ENCODE results near the gene SAMD4B. TPM values are rescaled to one million over a fixed set of nuclear protein-coding genes. Genes with fewer than 3 reads are reported as not detected.

The SAMD4B gene
- total RNA-seq, 1 experiment from 2014 or later: 135 TPM

GRCh38 chr19:39406656-39407409 lies 64.6 kb downstream of the SAMD4B start, which contains the start of gene ZFP36:
ZFP36 (plus strand) TSS chr19:39406847; CDS start chr19:39406905, 58 bp downstream.
- Histone ChIP-seq H3K9me3 (ENCODE audit: control insufficient read depth, low read depth, low read length) (no peaks in the 10 kb centered on the region), H3K23me2 (ENCODE audit: insufficient read length, low read depth, low read length, poor library complexity, severe bottlenecking) (peaks cover 27% of the 10 kb centered on the region), H4K8ac (replicated peaks; ENCODE audit: insufficient read length, low read depth, low read length) (no peak within 1 kb of the TSS), H2BK15ac (ENCODE audit: low read depth, low read length) (no peak within 1 kb of the TSS), H3T11ph (ENCODE audit: low read length) (no peak within 1 kb of the TSS), H2BK12ac (ENCODE audit: insufficient read length, low read depth, low read length) (no peak within 1 kb of the TSS), H2AK5ac (ENCODE audit: insufficient read length, low read length) (no peak within 1 kb of the TSS), H3K4ac (ENCODE audit: low read depth, low read length) (no peak within 1 kb of the TSS), H3K14ac (ENCODE audit: insufficient read depth, low read length) (peak within 1 kb of the TSS; percentile 89), H3K23ac (ENCODE audit: insufficient read length, low read depth, low read length) (no peak within 1 kb of the TSS), H2AFZ (ENCODE audit: low read length) (no peak within 1 kb of the TSS), H3K9ac (ENCODE audit: extremely low read depth, insufficient read length, low read length) (peak within 1 kb of the TSS; percentile 83), H4K91ac (ENCODE audit: insufficient read length, low read depth, low read length) (no peak within 1 kb of the TSS), H3K27ac (ENCODE audit: insufficient read length, low read depth, low read length) (no peak within 1 kb of the TSS), H3K4me2 (ENCODE audit: insufficient read depth, insufficient read length, low read length) (peak within 1 kb of the TSS; percentile 74), H3K79me1 (ENCODE audit: insufficient read depth, low read depth, low read length, poor library complexity, severe bottlenecking) (no peaks in the 10 kb centered on the region), H3K4me1 (ENCODE audit: insufficient read depth, low read length) (peaks cover 8% of the 10 kb centered on the region; the same call in 1 of the 2 replicates), H2BK5ac (ENCODE audit: insufficient read length, low read length) (no peak within 1 kb of the TSS), H3K18ac (ENCODE audit: insufficient read length, low read depth, low read length) (peak within 1 kb of the TSS; percentile 72), H3K79me2 (ENCODE audit: insufficient read depth, low read length) (peaks cover 3% of the 10 kb centered on the region; the same call in 1 of the 2 replicates), H3K27me3 (ENCODE audit: insufficient read depth, low read length) (no peaks in the 10 kb centered on the region), H4K20me1 (ENCODE audit: control insufficient read depth, insufficient read depth, insufficient read length) (peaks cover 2% of the 10 kb centered on the region), H4K5ac (ENCODE audit: insufficient read length, low read depth, low read length) (no peak within 1 kb of the TSS), H3K56ac (ENCODE audit: insufficient read length, low read depth, low read length) (no peak within 1 kb of the TSS), H2BK20ac (ENCODE audit: low read depth, low read length, poor library complexity, severe bottlenecking) (no peak within 1 kb of the TSS), H2BK120ac (ENCODE audit: low read depth, low read length, poor library complexity, severe bottlenecking) (no peak within 1 kb of the TSS)
- Mint-ChIP-seq H3K27me3 (ENCODE audit: low read depth) (no peaks in the 10 kb centered on the region), H3K27ac (peak within 1 kb of the TSS; percentile 67 to 98 (median 87); a peak in 6 of 7 replicates), H3K9me3 (no peaks in the 10 kb centered on the region), H3K4me3 (peak within 1 kb of the TSS; percentile 83 to 92), H3K4me1 (peaks cover 42 to 56% of the 10 kb centered on the region in 2 experiments), H3K36me3 (ENCODE audit: insufficient read depth in 1 of 3, low read depth in 3 of 3) (peaks cover 8 to 13% (median 11%) of the 10 kb centered on the region in 3 experiments)
- no peak for TF ChIP-seq CTCF (conservative IDR thresholded peaks at IDR 0.05)
- WGBS (ENCODE audit: extremely low coverage, insufficient read length, low lambda C conversion rate): no CpG with 5 or more reads among the region's 56 CpGs
- DNase-seq: peak; percentile 86
